Measurements from ENCODE around the gene KNSTRN.

- TF ChIP-seq YY1 (IDR thresholded peaks at IDR 0.05; ENCODE audit: insufficient read depth, insufficient read length) (no peak), ZNF274 (IDR thresholded peaks at IDR 0.05; ENCODE audit: low read depth, low read length) (no peak)
These were observed 48.0 kb upstream of the KNSTRN start for GRCh38 chr15:40334541-40334940.

All from NT2/D1 (cell line).